ENCODE results near the gene FKBP4.

Gene FKBP4

DNA sequence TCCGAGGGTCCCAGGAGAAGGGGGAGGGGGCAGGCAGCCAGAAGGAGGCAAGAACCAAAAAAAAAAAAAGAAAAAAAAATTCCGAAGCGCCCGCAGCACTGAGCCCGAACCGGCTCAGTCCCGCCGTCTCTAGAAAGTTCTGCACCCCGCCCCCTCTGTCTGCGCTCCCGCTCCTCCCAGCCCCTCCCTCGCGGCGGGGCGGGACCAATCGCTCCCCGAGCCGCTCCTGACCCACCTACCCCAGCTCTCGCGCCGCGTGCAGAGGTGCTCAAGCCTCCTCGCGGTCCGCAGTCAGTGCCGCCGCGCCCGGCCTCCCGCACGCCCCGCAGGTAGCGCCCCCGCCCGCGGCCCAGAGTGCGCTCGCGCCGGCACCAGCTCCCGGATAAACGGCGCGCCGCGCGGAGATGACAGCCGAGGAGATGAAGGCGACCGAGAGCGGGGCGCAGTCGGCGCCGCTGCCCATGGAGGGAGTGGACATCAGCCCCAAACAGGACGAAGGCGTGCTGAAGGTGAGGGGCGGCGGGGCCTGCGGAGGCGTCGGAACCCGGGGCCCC is at the start of gene FKBP4:
Gene FKBP4, plus strand, starts transcription at position 235 of the 554 bp plus-strand sequence. Its CDS starts 170 bp downstream, at position 405.
- no peak for TF ChIP-seq CTCF (conservative IDR thresholded peaks at IDR 0.05; ENCODE audit: control insufficient read depth, insufficient read depth, low read depth, low read length)
- peak; percentile 67 for DNase-seq (ENCODE audit: low read depth)
- peak within 1 kb of the TSS; percentile 82 for H3K4me3 ChIP-seq (ENCODE audit: control insufficient read depth, low read depth, low read length)

- DNase-seq (ENCODE audit: low read depth) = peak; percentile 15
- TF ChIP-seq CTCF (conservative IDR thresholded peaks at IDR 0.05; ENCODE audit: control insufficient read depth, insufficient read depth, low read depth, low read length) = no peak
- H3K4me3 ChIP-seq (ENCODE audit: control insufficient read depth, low read depth, low read length) = no peak overlapping the region
Observed at GRCh38 chr12:2745655-2746054, 49.1 kb upstream of the FKBP4 start.

DNA sequence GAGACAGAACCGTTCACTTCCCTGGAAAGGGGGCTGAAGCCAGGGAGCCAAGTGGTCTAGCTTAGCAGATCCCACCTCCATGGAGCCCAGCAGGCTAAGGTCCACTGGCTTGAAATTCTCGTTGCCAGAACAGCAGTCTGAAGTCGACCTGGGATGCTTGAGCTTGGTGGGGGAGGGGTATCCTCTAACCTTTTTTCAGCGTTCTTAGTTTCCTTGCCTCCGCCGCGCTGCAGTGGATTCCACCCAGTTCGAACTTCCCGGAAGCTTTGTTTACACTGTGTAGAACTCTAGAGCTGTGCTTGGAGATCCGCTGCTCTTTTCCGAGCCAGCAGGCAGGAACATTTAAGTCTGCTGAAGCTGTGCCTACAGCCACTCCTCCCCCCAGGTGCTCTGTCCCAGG is 45.2 kb upstream of the FKBP4 start:
- no peak for DNase-seq (ENCODE audit: low read depth)
- TF ChIP-seq CTCF (conservative IDR thresholded peaks at IDR 0.05; ENCODE audit: control insufficient read depth, insufficient read depth, low read depth, low read length) = no peak
- no peak overlapping the region for H3K4me3 ChIP-seq (ENCODE audit: control insufficient read depth, low read depth, low read length)

DNA sequence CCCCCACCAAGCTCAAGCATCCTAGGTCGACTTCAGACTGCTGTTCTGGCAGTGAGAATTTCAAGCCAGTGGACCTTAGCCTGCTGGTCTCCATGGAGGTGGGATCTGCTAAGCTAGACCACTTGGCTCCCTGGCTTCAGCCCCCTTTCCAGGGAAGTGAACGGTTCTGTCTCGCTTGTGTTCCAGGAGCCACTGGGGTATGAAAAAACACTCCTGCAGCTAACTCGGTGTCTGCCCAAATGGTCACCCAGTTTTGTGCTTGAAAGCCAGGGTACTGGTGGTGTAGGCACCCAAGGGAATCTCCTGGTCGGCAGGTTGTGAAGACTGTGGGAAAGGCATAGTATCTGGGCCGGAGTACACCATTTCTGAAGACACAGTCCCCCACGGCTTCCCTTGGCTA is 44.6 kb upstream of the FKBP4 start:
- no peak for DNase-seq (ENCODE audit: low read depth)
- H3K4me3 ChIP-seq (ENCODE audit: control insufficient read depth, low read depth, low read length) = no peak overlapping the region
- no peak for TF ChIP-seq CTCF (conservative IDR thresholded peaks at IDR 0.05; ENCODE audit: control insufficient read depth, insufficient read depth, low read depth, low read length)

DNA sequence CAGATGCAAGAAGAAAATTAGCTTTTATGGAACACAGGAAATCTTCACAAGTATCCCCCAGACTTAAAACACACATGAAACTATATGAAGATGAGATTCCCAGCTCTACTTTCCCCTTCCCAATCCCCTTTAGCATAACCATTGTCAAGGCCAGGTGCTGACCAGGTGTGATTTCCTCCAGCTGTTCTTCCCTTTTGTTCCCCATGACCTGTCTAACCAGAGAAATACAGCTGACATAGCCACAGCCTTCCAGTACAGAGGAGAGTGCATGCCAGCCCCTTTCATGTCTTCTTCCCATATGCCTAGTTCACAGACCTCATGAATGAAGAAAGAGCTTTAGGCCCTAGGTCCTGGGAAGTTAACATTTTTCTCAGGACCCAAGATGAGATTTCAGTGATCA is 43.5 kb upstream of the FKBP4 start:
- H3K4me3 ChIP-seq (ENCODE audit: control insufficient read depth, low read depth, low read length) = no peak overlapping the region
- no peak for DNase-seq (ENCODE audit: low read depth)

DNA sequence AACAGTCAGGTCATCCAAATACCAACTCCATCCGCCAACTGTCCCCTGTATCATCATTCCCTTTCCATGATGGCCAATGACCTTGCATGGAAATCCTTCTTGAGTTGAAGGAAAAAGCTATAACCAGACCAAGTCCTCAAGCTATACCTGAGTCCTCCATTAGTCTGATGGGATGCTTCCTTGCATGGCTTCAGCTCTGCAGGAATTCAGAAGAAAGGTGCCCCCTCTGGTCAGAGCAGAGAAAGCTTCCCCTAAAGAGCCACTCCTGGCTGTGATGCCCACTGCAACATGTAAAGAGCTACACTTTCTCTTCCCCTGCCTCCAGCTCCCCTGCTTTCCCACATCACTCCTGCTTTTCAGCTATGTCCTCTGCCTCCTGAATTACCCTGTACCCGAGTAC is 43.1 kb upstream of the FKBP4 start:
- DNase-seq (ENCODE audit: low read depth) = no peak
- no peak overlapping the region for H3K4me3 ChIP-seq (ENCODE audit: control insufficient read depth, low read depth, low read length)
- TF ChIP-seq CTCF (conservative IDR thresholded peaks at IDR 0.05; ENCODE audit: control insufficient read depth, insufficient read depth, low read depth, low read length) = no peak

More for the DNA sequence above, 43.5 kb upstream of the FKBP4 start:
- no peak for TF ChIP-seq CTCF (conservative IDR thresholded peaks at IDR 0.05; ENCODE audit: control insufficient read depth, insufficient read depth, low read depth, low read length)
